Activated CD8-positive, alpha-beta memory T cell treated with anti-CD3 and anti-CD28 coated beads for 48 hours (primary cell): ENCODE data around the gene EPOP.
"Not testable (repeated sequence)": the region's sequence is repeated elsewhere in the genome, so short reads cannot be mapped to it uniquely, and the experiment has no call there.

Experiments used
- DNase-seq, 3 experiments: peaks; one replicate each; pipeline ENCODE4 v3.0.0-alpha.2; 2020; ENCODE audit warnings: low read depth in 2 of 3, low spot score in 2 of 3

EPOP gene

GRCh38 chr17:38653679-38654078 is 21.1 kb downstream of the EPOP start:
- DNase-seq, result no peak

GRCh38 chr17:38653230-38653629 is 21.5 kb downstream of the EPOP start:
- no peak for DNase-seq

GRCh38 chr17:38650653-38651173 is 24.0 kb downstream of the EPOP start:
- DNase-seq, result not testable (repeated sequence)

GRCh38 chr17:38637951-38638350 is 36.8 kb downstream of the EPOP start:
- no peak for DNase-seq

GRCh38 chr17:38636054-38636453 is 38.7 kb downstream of the EPOP start:
- DNase-seq, result no peak

- DNase-seq, result no peak
Measured at GRCh38 chr17:38632334-38632733, 42.4 kb downstream of the EPOP start.

- no peak for DNase-seq
Measured at GRCh38 chr17:38628441-38628840, 46.3 kb downstream of the EPOP start.

GRCh38 chr17:38627957-38628356 is 46.8 kb downstream of the EPOP start:
- no peak for DNase-seq

GRCh38 chr17:38626606-38627226 is 48.0 kb downstream of the EPOP start:
- not testable (repeated sequence) for DNase-seq

GRCh38 chr17:38625482-38625881 is 49.3 kb downstream of the EPOP start:
- DNase-seq, result no peak

GRCh38 chr17:38624782-38625355 is 49.9 kb downstream of the EPOP start:
- DNase-seq, result not testable (repeated sequence)
